K562 (cell line): ENCODE results near the gene ITGAD. TPM values are rescaled to one million over a fixed set of nuclear protein-coding genes. Genes with fewer than 3 reads are reported as not detected.

Experiments used
- ATAC-seq: fragments of 200-7000 bp; cut with Tn5 transposase; 3 replicates; pipeline ENCODE4 v1.9.1; 2020; ENCODE audit warnings: moderate library complexity
- BruUV-seq: library from RNA; stranded (reverse); fragments of 400-500 nt; replicated peaks from 2 replicates; lab custom pipeline; 2021; lab: Mats Ljungman, UMichigan
- CTCF ChIA-PET: fragments of 300-600 bp; formaldehyde crosslinking; extraction: SDS; loops from one replicate; lab custom pipeline; 2021; ENCODE audit warnings: low intra/inter-chr PET ratio; lab: Yijun Ruan, JAX
- POLR2A ChIA-PET: fragments of 300-600, 350-650 bp; sonication (Branson Sonifier 250); formaldehyde crosslinking; extraction: SDS; loops from one replicate; lab custom pipeline; 2021; ENCODE audit warnings: antibody characterized with exemption, inconsistent platforms; lab: Yijun Ruan, JAX
- DNase-seq, 4 experiments: peaks; one replicate each; pipeline versions ENCODE4 v3.0.0 to v3.0.0-alpha.2; 2011 to 2018; ENCODE audit warnings: low spot score in 3 of 4, mixed read lengths in 3 of 4; ENCODE audit errors: extremely low read depth in 1 of 4
- FAIRE-seq: peaks from 2 replicates; lab custom pipeline; 2011; peaks lifted over from hg19 to GRCh38; lab: Jason Lieb, UNC
- H2AFZ ChIP-seq: 2 replicates; pipeline ENCODE4 v1.6.0; 2011; ENCODE audit warnings: low read depth, low read length, control low read depth, inconsistent platforms
- H3K27ac ChIP-seq: fragments of 200-600 bp; 3 replicates; pipeline ENCODE4 v1.8.0; 2011; ENCODE audit warnings: low read depth, mild to moderate bottlenecking, control low read depth, inconsistent platforms, low read length, moderate library complexity, mixed read lengths; ENCODE audit errors: extremely low read depth
- H3K27me3 ChIP-seq, 2 experiments: fragments of 300-600 bp in 1 of 2; 2 replicates in 1 of 2; 3 replicates in 1 of 2; pipeline versions ENCODE4 v1.6.0 to v1.8.0; 2011; ENCODE audit warnings: inconsistent platforms in 2 of 2, low read length in 2 of 2, mild to moderate bottlenecking in 1 of 2, mixed read lengths in 1 of 2, moderate library complexity in 1 of 2; ENCODE audit not compliant: control insufficient read depth in 2 of 2, insufficient read depth in 2 of 2
- H3K36me3 ChIP-seq: fragments of 300-600 bp; 3 replicates; pipeline ENCODE4 v1.8.0; 2011; ENCODE audit warnings: mild to moderate bottlenecking, low read length, inconsistent platforms; ENCODE audit not compliant: control insufficient read depth, insufficient read depth
- H3K4me1 ChIP-seq, 2 experiments: fragments of 200-600 bp in 1 of 2; replicated peaks in 1 of 2; 2 replicates in 1 of 2; 3 replicates in 1 of 2; pipeline versions ENCODE4 v1.5.1 to v1.8.0; 2011; ENCODE audit warnings: inconsistent platforms in 2 of 2, low read length in 2 of 2, mild to moderate bottlenecking in 1 of 2, mixed read lengths in 1 of 2, moderate library complexity in 1 of 2; ENCODE audit not compliant: control insufficient read depth in 2 of 2, insufficient read depth in 2 of 2
- H3K4me2 ChIP-seq: 2 replicates; pipeline ENCODE4 v1.6.1; 2011; ENCODE audit warnings: low read length, control low read depth, inconsistent platforms, mixed read lengths; ENCODE audit not compliant: insufficient read depth
- H3K4me3 ChIP-seq: fragments of 200-600 bp; sonication (generic), shearing (Covaris generic); 2 replicates; pipeline ENCODE4 v1.5.1; 2016; ENCODE audit warnings: control low read depth, inconsistent platforms
- H3K79me2 ChIP-seq: fragments of 200-600 bp; 3 replicates; pipeline ENCODE4 v1.8.0; 2011; ENCODE audit warnings: low read length, inconsistent platforms; ENCODE audit not compliant: control insufficient read depth, insufficient read depth
- H3K9ac ChIP-seq, 2 experiments: 2 replicates each; pipeline versions ENCODE4 v1.6.0 to v1.6.1; 2011; ENCODE audit warnings: low read depth in 2 of 2, low read length in 2 of 2, control low read depth in 1 of 2, inconsistent platforms in 1 of 2, mild to moderate bottlenecking in 1 of 2, mixed read lengths in 1 of 2; ENCODE audit not compliant: insufficient read depth in 1 of 2
- H3K9me1 ChIP-seq: one replicate; pipeline ENCODE4 v1.6.0; 2011; ENCODE audit warnings: inconsistent platforms, mild to moderate bottlenecking, low read length, moderate library complexity; ENCODE audit not compliant: control insufficient read depth, insufficient read depth
- H3K9me3 ChIP-seq: replicated peaks from 2 replicates; pipeline ENCODE4 v1.5.1; 2011; ENCODE audit warnings: low read depth, low read length, inconsistent platforms; ENCODE audit not compliant: control insufficient read depth, insufficient read depth
- H4K20me1 ChIP-seq: replicated peaks from 2 replicates; pipeline ENCODE4 v1.6.1; 2011; ENCODE audit warnings: low read length, inconsistent platforms, mixed read lengths; ENCODE audit not compliant: control insufficient read depth, insufficient read depth
- SMARCA4 ChIP-seq: fragments of 450-650 bp; IDR thresholded peaks from 2 replicates; pipeline ENCODE4 v1.6.1; 2016
- SPI1 ChIP-seq: IDR thresholded peaks from 2 replicates; pipeline ENCODE4 v1.6.1; 2011; ENCODE audit warnings: low read depth, low read length, control low read depth, borderline replicate concordance
- WGBS: fragments of 100-300 bp; shearing (Covaris generic); methylation state at CpG from one replicate; pipeline ENCODE4 v1.1.6; 2016; ENCODE audit warnings: low coverage, mixed read lengths; ENCODE audit not compliant: insufficient coverage; ENCODE audit errors: missing lambda C conversion rate; 5-methylcytosine and 5-hydroxymethylcytosine counted together
- in situ Hi-C: fragments of 300-500 bp; cut with MboI; formaldehyde crosslinking; loops from 4 replicates; pipeline ENCODE4 v1.15.0; 2018; ENCODE audit warnings: inconsistent platforms, mixed read lengths
- intact Hi-C: fragments of 100-400 bp; cut with micrococcal nuclease; formaldehyde crosslinking; loops from 2 replicates; pipeline ENCODE4 v1.14.2; 2022
- polyA plus RNA-seq, 8 experiments: library from polyadenylated mRNA; depleted of rRNA in 4 of 8; stranded (reverse) in 5 of 8; unstranded in 3 of 8; fragments of >200 nt; fragmentation: Nextera tagmentation in 2 of 8; fragmentation: Illumina TruSeq in 1 of 8; extraction: Ambion mirVana in 2 of 8; extraction: Trizol in 1 of 8; gene quantifications; 2 replicates each; pipeline versions ENCODE4 v1.2.1 to v1.2.3, GENCODE V29; 2011 to 2014; ENCODE audit warnings: inconsistent platforms in 1 of 8, missing spikeins in 1 of 8
- total RNA-seq, 7 experiments: library from RNA; depleted of rRNA in 6 of 7; stranded (reverse); fragments of >200 nt in 6 of 7; fragmentation: Illumina TruSeq in 2 of 7; extraction: Trizol in 2 of 7; gene quantifications; 2 replicates each; pipeline versions ENCODE4 v1.2.1 to v1.2.3, GENCODE V29; 2011 to 2021; ENCODE audit warnings: low replicate concordance in 1 of 7

Gene ITGAD
- total and polyA plus RNA-seq, 9 of the 15 experiments (the other 6 are each of a cell fraction or from before 2014, with no cell fraction given): not detected

DNA sequence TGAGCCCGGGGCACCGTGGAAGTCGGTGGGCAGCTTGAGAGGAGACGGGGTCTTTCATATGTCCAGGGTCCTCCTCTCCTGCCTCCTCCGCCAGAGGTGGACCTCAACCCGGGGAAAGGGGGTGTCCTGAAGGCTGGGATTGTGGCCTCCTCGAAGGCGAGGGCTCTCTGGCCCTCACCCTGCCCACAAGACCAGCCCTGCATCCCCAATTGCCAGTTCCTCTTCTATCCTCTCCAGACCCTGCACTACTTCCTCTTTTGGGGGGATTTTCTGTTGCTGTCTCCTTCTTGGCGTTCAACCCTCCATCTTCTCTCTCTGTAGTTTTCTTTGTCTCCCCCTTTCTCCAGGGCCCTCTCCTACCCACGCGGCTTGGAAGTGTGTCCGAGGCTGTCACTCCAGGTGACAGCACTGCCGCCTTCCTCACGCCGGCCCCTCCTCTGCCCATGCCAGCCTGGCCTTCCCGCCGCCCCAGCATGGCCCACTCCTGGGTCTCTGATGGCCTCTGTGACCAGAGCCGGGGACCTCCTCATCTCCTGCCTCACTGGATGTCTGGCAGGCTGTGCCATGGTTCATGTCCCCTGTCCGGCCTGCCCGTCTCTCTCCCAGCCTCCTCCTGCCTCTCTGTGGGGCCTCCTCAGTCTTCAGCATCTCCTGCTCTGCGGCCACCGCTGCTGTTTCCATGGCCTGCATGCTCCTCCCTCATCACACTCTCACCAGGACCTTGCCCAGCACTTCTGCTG lies 40.6 kb upstream of the ITGAD start:
- no peaks in the 10 kb centered on the region for H3K9me1 ChIP-seq
- no TSS peak for BruUV-seq
- no peaks in the 10 kb centered on the region for H4K20me1 ChIP-seq
- FAIRE-seq: no peak
- DNase-seq: no peak
- POLR2A ChIA-PET: no interaction called here
- H3K79me2 ChIP-seq: no peaks in the 10 kb centered on the region
- TF ChIP-seq SMARCA4: no peak
- peak; percentile 91 for TF ChIP-seq SPI1
- intact Hi-C loops: no loop called here
- ATAC-seq: no peak; the same call in 2 of the 3 replicates
- CTCF ChIA-PET: no interaction called here
- no peak overlapping the region for H3K27ac ChIP-seq
- no peaks in the 10 kb centered on the region for H3K9me3 ChIP-seq
- in situ Hi-C loops: no loop called here
- 31% methylated on average over 16 of the region's 22 CpGs for WGBS
- H3K4me3 ChIP-seq: no peak overlapping the region
- H3K4me2 ChIP-seq: no peak overlapping the region
- no peaks in the 10 kb centered on the region for H3K36me3 ChIP-seq
- no peak overlapping the region for H2AFZ ChIP-seq
- peaks cover 0 to 15% of the 10 kb centered on the region in 2 experiments; a peak in 2 of 5 replicates for H3K27me3 ChIP-seq
- peaks cover 2 to 30% of the 10 kb centered on the region in 2 experiments; a peak in 3 of 5 replicates for H3K4me1 ChIP-seq
- peak overlapping the region in 1 of 2 experiments; percentile 68; a peak in 2 of 4 replicates for H3K9ac ChIP-seq
